ENCODE measurements around the gene COX20. TPM values are rescaled to one million over a fixed set of nuclear protein-coding genes. Genes with fewer than 3 reads are reported as not detected.

COX20 gene
- total RNA-seq, 1 donor from 2014 or later, result 29.2 TPM

DNA sequence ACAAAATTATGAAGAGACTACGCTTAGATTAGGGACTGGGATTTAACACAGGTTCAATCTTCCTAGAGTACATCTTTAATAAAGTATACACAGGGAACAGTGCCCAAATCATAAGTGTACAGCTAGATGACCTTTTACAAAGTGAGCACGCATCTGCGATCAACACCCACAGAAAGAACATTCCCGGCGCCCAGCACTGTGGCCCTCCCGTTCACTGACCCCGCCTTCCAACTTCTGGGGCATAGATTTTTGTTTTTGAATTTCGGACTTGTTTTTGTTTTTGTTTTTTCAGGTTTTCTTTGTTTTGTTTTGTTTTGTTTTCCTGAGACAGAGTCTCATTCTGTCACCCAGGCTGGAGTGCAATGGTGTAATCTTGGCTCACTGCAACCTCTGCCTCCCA, 30.6 kb upstream of the COX20 start:
- no peak for DNase-seq (ENCODE audit: low read depth)
- H3K4me3 ChIP-seq (ENCODE audit: low read depth, low read length), result no peak overlapping the region
- TF ChIP-seq, protein P1, sequence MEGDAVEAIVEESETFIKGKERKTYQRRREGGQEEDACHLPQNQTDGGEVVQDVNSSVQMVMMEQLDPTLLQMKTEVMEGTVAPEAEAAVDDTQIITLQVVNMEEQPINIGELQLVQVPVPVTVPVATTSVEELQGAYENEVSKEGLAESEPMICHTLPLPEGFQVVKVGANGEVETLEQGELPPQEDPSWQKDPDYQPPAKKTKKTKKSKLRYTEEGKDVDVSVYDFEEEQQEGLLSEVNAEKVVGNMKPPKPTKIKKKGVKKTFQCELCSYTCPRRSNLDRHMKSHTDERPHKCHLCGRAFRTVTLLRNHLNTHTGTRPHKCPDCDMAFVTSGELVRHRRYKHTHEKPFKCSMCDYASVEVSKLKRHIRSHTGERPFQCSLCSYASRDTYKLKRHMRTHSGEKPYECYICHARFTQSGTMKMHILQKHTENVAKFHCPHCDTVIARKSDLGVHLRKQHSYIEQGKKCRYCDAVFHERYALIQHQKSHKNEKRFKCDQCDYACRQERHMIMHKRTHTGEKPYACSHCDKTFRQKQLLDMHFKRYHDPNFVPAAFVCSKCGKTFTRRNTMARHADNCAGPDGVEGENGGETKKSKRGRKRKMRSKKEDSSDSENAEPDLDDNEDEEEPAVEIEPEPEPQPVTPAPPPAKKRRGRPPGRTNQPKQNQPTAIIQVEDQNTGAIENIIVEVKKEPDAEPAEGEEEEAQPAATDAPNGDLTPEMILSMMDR (conservative IDR thresholded peaks at IDR 0.05; ENCODE audit: low read depth, low read length), result no peak

DNA sequence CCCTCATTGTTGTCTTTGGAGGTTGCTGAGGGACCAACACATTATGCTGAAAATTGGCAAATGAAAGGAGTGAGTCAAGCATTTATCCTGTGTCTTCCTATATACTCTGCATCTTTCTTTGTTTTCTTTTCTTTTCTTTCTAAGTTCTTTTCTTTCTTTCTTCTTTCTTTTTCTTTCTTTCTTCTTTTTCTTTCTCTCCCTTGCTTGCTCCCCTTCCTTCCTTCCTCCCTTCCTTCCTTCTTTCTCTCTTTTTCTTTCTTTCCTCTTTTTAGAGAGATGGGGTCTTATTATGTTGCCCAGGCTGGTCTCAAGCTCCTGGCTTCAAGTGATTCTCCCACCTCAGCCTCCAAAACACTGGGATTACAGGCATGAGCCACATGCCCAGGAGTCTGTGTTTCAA, 28.3 kb upstream of the COX20 start:
- DNase-seq (ENCODE audit: low read depth), result no peak
- H3K4me3 ChIP-seq (ENCODE audit: low read depth, low read length), result no peak overlapping the region
- TF ChIP-seq, protein P1 (conservative IDR thresholded peaks at IDR 0.05; ENCODE audit: low read depth, low read length), result no peak

DNA sequence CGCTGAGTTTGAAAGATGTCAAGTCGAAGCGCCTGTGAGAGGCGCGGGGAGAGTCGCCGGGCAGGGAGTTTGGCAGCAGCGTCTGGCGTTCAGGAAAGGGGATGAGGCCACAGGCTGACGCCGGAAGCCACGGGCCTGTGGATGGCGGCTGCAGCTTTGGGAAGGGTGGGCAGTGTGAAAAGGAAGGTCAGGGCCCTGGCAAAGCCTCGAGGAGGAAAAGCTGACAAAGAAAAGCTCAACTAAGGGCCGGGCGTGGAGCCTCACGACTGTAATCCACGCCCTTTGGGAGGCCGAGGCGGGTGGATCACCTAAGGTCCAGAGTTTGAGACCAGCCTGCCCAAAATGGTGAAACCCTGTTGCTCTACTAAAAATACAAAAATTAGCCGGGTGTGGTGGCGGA, 25.2 kb upstream of the COX20 start:
- no peak for DNase-seq (ENCODE audit: low read depth)
- no peak overlapping the region for H3K4me3 ChIP-seq (ENCODE audit: low read depth, low read length)
- TF ChIP-seq, protein P1 (conservative IDR thresholded peaks at IDR 0.05; ENCODE audit: low read depth, low read length), result no peak

- TF ChIP-seq, protein P1 (conservative IDR thresholded peaks at IDR 0.05; ENCODE audit: low read depth, low read length), result no peak
- no peak overlapping the region for H3K4me3 ChIP-seq (ENCODE audit: low read depth, low read length)
- DNase-seq (ENCODE audit: low read depth), result no peak
Measured at GRCh38 chr1:244813327-244813726, 22.1 kb upstream of the COX20 start.

- no peak for DNase-seq (ENCODE audit: low read depth)
- no peak overlapping the region for H3K4me3 ChIP-seq (ENCODE audit: low read depth, low read length)
- TF ChIP-seq, protein P1 (conservative IDR thresholded peaks at IDR 0.05; ENCODE audit: low read depth, low read length), result no peak
Measured at GRCh38 chr1:244815600-244816099, 19.8 kb upstream of the COX20 start.

DNA sequence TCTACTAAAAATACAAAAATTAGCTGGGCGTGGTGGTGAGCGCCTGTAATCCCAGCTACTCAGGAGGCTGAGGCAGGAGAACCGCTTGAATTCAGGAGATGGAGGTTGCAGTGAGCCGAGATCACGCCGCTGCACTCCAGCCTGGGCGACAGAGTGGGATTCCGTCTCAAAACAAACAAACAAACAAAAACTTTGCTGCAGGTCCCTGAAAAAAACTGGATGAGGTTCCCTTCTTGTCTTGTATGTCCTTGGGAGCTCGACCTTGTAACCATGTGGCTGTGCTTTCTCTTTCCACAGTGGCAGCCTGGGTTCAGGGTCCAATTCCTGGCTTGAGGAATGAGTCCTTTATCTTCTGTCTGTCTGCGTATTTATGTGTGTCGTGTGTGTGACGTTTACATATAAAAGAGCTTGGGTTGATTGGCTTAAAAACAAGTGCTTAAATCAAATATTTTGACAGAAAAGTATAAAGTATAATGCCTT, 18.0 kb upstream of the COX20 start:
- TF ChIP-seq, protein P1 (conservative IDR thresholded peaks at IDR 0.05; ENCODE audit: low read depth, low read length), result no peak
- H3K4me3 ChIP-seq (ENCODE audit: low read depth, low read length), result no peak overlapping the region
- no peak for DNase-seq (ENCODE audit: low read depth)

DNA sequence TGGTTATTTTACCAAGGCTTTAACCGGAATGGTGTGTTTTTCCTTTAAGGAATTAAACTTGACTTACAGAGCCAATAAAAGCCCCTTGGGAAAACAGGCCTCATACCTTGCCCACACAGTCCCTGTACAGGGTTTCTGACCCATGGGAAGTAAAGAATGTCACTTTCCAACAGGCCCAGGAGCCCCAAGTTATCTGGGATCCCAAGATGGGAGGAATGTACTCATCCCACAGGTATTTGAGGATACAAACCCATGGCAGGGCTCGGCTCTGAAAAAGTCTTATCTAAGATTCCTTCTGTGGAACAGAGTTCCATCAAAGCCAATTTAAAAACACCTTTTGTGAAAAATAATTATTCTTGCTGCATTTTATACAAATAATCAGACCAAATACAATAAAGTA, 15.3 kb upstream of the COX20 start:
- TF ChIP-seq, protein P1 (conservative IDR thresholded peaks at IDR 0.05; ENCODE audit: low read depth, low read length), result no peak
- no peak for DNase-seq (ENCODE audit: low read depth)
- no peak overlapping the region for H3K4me3 ChIP-seq (ENCODE audit: low read depth, low read length)
